RWPE1 (cell line): ENCODE results near the gene NETO2.

Experiments used
- CTCF ChIA-PET: fragments of 350-600 bp; sonication (Branson Sonifier 250); formaldehyde crosslinking; extraction: SDS; loops from one replicate; lab custom pipeline; 2021; lab: Yijun Ruan, JAX
- POLR2A ChIA-PET: fragments of 400-600 bp; formaldehyde crosslinking; extraction: SDS; loops from one replicate; lab custom pipeline; 2020; ENCODE audit warnings: antibody characterized with exemption; ENCODE audit not compliant: low non-redundant PET; lab: Yijun Ruan, JAX
- DNase-seq: peaks from one replicate; pipeline ENCODE4 v3.0.0; 2012; ENCODE audit warnings: low spot score
- H3K27ac ChIP-seq: fragments of 450-650 bp; 2 replicates; pipeline ENCODE4 v1.5.1; 2017
- TF ChIP-seq, protein P1 (sequence below): fragments of 450-650 bp; conservative IDR thresholded peaks from 2 replicates; pipeline ENCODE4 v1.5.1; 2017; ENCODE audit warnings: low read depth, mild to moderate bottlenecking

The NETO2 gene

DNA sequence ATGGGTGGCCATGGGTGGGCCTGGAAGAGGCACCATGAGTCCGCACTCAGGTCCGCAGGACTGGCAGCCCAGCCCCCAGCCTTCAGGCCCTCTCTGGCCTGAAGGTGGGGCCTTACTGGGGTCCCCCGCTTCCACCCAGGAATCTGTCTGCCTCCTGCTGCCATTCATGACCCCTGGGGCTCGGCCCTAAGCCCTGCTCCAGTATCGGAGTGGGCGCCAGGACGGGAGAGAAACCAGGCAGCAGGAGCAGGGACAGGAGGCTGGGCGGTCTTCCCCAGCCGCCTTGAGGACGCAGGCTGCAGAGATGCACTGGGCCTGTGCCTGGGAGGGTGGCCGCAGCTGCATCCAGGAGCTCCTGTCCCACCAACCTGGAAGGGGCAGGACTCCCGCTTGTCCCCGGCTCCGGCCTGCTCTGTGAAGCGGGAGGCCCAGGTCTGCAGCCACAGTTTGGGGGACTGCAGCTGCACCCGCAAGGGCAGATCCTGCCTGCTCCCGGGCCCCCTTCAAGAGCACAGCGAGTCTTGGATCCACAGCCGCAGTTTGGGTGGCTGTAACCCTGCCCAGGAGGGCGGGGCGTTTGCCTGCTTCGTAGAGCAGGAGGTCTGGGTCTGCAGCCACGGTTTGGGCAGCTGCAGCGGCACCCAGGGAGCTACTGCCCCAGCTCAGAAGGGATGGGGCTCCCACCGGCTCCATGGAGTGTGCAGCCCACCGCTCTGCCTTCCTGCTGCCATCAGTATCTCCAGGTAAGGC, 88.4 kb downstream of the NETO2 start:
- DNase-seq: no peak
- ChIA-PET CTCF (no interaction called here), POLR2A (no interaction called here)
- TF ChIP-seq, protein P1, sequence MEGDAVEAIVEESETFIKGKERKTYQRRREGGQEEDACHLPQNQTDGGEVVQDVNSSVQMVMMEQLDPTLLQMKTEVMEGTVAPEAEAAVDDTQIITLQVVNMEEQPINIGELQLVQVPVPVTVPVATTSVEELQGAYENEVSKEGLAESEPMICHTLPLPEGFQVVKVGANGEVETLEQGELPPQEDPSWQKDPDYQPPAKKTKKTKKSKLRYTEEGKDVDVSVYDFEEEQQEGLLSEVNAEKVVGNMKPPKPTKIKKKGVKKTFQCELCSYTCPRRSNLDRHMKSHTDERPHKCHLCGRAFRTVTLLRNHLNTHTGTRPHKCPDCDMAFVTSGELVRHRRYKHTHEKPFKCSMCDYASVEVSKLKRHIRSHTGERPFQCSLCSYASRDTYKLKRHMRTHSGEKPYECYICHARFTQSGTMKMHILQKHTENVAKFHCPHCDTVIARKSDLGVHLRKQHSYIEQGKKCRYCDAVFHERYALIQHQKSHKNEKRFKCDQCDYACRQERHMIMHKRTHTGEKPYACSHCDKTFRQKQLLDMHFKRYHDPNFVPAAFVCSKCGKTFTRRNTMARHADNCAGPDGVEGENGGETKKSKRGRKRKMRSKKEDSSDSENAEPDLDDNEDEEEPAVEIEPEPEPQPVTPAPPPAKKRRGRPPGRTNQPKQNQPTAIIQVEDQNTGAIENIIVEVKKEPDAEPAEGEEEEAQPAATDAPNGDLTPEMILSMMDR: no peak
- no peak overlapping the region for H3K27ac ChIP-seq

DNA sequence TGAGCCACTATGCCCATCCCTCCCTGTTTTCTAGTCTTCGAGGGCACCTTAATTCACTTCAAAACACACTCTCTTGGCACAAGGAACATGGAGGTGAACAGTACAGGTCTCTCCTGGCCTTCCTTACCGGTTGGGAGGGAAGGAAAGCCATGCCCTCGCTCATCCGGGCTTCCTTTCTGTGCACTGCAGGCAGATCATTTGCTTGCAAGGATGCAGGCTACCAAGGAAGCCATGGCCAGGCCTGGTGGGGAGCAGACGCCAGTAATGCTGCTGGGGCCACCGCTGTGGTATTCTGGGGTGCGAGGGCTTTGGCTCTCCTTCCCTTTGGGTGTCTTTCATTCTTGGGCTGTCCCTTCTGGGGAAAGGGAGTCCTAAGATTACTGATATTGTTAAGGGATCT, 89.4 kb downstream of the NETO2 start:
- ChIA-PET CTCF (interaction anchor here (0.7 kb wide), 1 partner anchor 17 kb away, joined by 3 read pairs; no protein-coding TSS in a partner anchor), POLR2A (no interaction called here)
- no peak overlapping the region for H3K27ac ChIP-seq
- TF ChIP-seq, protein P1: no peak
- no peak for DNase-seq

DNA sequence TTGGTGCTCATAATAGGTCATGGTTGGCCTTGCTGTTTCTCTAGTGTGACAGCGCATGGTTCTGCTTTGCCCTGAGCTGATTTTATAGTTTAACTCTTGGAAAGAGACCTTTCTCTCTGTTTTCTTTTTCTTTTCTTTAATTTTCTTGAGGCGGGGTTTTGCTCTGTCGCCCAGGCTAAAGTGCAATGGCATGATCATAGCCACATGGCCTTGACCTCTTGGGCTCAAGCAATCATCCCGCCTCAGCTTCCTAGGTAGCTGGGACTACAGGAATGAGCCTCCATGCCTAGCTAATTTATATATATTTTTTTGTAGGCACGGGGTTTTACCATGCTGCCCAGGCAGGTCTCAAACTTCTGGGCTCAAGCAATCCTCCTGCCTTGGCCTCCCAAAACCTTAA, 89.8 kb downstream of the NETO2 start:
- ChIA-PET CTCF (no interaction called here), POLR2A (no interaction called here)
- TF ChIP-seq, protein P1: no peak
- no peak overlapping the region for H3K27ac ChIP-seq
- DNase-seq: no peak

DNA sequence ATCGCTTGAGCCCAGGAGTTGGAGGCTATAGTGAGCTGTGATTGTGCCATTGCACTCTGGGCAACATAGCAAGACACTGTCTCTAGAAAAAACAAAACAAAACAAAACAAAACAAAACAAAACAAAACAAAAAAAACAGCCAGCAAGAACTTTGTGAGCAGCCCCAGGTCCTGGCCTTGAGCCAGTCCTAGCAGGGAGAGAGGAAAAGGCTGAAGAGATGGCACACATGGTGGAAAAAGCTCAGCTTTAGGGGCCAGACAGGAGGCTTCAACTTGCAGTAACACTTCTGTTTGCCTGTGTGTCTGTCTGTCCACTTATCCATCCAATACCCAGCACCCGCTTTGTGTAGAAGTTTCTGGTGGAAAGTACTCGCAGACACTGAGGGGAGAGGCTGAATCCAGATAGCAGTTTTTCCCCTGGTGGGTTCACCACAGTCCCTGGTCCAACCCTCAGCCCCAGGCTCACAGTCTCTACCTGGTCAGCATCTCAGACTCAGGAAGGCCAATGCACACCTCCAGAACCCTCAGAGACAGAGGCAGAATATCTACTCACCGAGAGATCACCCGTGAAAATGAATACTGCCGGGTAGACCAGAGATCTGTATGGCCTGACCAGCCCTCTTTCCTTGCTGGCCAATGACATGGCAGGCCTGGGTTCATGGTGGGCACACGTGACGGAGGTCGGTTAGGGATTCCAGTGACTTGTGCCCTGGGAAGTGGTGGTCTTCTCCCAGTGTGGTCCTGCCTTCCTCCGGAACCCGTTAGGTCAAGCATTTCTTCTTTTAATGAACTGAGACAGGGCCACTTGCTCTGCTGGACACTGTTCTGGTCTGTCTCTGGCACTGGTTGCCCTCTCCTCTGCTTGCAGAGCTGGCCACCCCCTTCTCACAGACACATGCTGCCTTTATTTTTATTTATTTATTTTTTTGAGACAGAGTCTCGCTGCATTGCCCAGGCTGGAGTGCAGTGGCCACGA, 90.8 kb downstream of the NETO2 start:
- no peak for DNase-seq

DNA sequence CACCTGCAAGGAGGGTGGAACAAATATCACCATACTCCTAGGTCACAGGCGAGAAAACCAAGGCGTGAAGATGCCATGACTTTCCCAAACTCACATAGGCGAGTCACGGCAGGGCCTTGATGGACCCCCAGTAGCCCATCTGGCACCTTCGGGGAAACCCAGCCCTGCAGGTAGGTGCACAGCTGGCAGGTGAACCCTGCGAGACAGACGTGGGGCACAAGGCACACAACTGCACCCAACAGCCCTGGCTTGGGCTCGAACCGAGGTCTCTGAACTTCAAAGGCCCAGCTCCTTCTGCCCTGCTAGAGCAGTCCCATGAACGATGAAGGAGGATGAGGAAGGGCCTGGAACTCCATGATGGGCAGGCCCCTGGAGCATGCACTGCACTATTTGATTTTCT, 92.7 kb downstream of the NETO2 start:
- DNase-seq: no peak
- CTCF ChIA-PET: no interaction called here
- no peak overlapping the region for H3K27ac ChIP-seq
- TF ChIP-seq, protein P1: no peak
- POLR2A ChIA-PET: no interaction called here

More for the DNA sequence above, 90.8 kb downstream of the NETO2 start:
- no peak overlapping the region for H3K27ac ChIP-seq
- POLR2A ChIA-PET: interaction anchor here (0.6 kb wide), 1 partner anchor 1142 kb away, joined by 3 read pairs; no protein-coding TSS in a partner anchor
- TF ChIP-seq, protein P1: no peak
- CTCF ChIA-PET: no interaction called here

DNA sequence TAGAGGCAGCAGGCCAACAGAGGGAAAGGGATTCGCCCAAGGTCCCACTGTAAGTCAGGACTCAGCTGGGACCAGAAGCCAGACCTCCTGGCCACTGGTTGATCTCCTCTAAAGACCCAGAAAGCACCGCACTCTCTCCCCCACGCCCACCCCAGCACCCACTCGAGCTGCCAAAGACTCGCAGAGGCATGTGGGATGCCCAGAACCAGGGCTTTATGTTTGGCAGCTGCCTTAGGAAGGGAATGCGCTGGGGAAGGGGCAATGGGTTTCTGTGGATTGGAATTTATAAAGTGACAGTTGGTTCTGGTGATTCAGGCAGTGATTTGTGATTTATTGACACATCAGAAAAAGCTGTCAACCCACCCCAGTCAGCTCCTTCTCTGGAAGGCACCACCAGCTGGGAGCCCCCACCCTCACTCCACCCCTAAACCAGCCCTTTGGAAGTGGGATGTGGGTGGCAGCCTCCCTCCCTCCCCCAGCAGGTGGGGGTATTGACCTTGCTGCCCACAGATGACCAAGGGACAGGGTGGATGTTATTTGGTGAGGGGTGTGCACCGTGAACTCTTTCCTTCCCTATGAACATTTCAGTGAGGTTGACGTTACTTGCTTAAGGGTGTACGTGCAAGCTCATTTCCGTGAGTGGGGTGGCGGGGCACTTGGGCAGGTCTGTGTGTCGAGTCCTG, 93.7 kb downstream of the NETO2 start:
- ChIA-PET CTCF (no interaction called here), POLR2A (no interaction called here)
- DNase-seq: no peak
- H3K27ac ChIP-seq: no peak overlapping the region
- TF ChIP-seq, protein P1: no peak
